ENCODE measurements around the gene JAM2. TPM values are rescaled to one million over a fixed set of nuclear protein-coding genes. Genes with fewer than 3 reads are reported as not detected.

Gene JAM2
- total RNA-seq, 1 donor from 2014 or later = 29.7 TPM

- no peak for DNase-seq (ENCODE audit: low read depth, low spot score)
- no peaks in the 10 kb centered on the region for H3K36me3 Mint-ChIP-seq (ENCODE audit: low read depth)
- H3K27ac Mint-ChIP-seq (ENCODE audit: unreplicated experiment) = peak overlapping the region; percentile 40
- H3K4me3 Mint-ChIP-seq = no peak overlapping the region
- H3K4me1 Mint-ChIP-seq = no peaks in the 10 kb centered on the region
- no peaks in the 10 kb centered on the region for H3K27me3 Mint-ChIP-seq (ENCODE audit: low read depth)
- TF ChIP-seq CTCF (conservative IDR thresholded peaks at IDR 0.05) = no peak
- no peaks in the 10 kb centered on the region for H3K9me3 Mint-ChIP-seq
These were observed 12.3 kb upstream of the JAM2 start for GRCh38 chr21:25626757-25627156.

GRCh38 chr21:25632296-25632695, 6.8 kb upstream of the JAM2 start:
- Mint-ChIP-seq H3K36me3 (ENCODE audit: low read depth) (no peaks in the 10 kb centered on the region), H3K4me1 (no peaks in the 10 kb centered on the region), H3K27me3 (ENCODE audit: low read depth) (peaks cover 7% of the 10 kb centered on the region), H3K4me3 (no peak overlapping the region), H3K9me3 (no peaks in the 10 kb centered on the region), H3K27ac (ENCODE audit: unreplicated experiment) (no peak overlapping the region)
- DNase-seq (ENCODE audit: low read depth, low spot score) = no peak
- no peak for TF ChIP-seq CTCF (conservative IDR thresholded peaks at IDR 0.05)

GRCh38 chr21:25635310-25635709, 3.7 kb upstream of the JAM2 start:
- no peak for TF ChIP-seq CTCF (conservative IDR thresholded peaks at IDR 0.05)
- DNase-seq (ENCODE audit: low read depth, low spot score) = no peak
- Mint-ChIP-seq H3K4me3 (no peak overlapping the region), H3K4me1 (peaks cover 18% of the 10 kb centered on the region), H3K27ac (ENCODE audit: unreplicated experiment) (no peak overlapping the region), H3K36me3 (ENCODE audit: low read depth) (no peaks in the 10 kb centered on the region), H3K27me3 (ENCODE audit: low read depth) (peaks cover 23% of the 10 kb centered on the region), H3K9me3 (no peaks in the 10 kb centered on the region)

GRCh38 chr21:25636727-25637126, 2.3 kb upstream of the JAM2 start:
- H3K4me1 Mint-ChIP-seq = peaks cover 32% of the 10 kb centered on the region
- no peak for DNase-seq (ENCODE audit: low read depth, low spot score)
- peaks cover 32% of the 10 kb centered on the region for H3K27me3 Mint-ChIP-seq (ENCODE audit: low read depth)
- no peaks in the 10 kb centered on the region for H3K36me3 Mint-ChIP-seq (ENCODE audit: low read depth)
- no peak overlapping the region for H3K27ac Mint-ChIP-seq (ENCODE audit: unreplicated experiment)
- peak overlapping the region; percentile 1 for H3K4me3 Mint-ChIP-seq
- H3K9me3 Mint-ChIP-seq = no peaks in the 10 kb centered on the region
- no peak for TF ChIP-seq CTCF (conservative IDR thresholded peaks at IDR 0.05)

- H3K27me3 Mint-ChIP-seq (ENCODE audit: low read depth) = peaks cover 33% of the 10 kb centered on the region
- TF ChIP-seq CTCF (conservative IDR thresholded peaks at IDR 0.05) = no peak
- peaks cover 6% of the 10 kb centered on the region for H3K36me3 Mint-ChIP-seq (ENCODE audit: low read depth)
- DNase-seq (ENCODE audit: low read depth, low spot score) = no peak
- H3K4me1 Mint-ChIP-seq = peaks cover 43% of the 10 kb centered on the region
- H3K4me3 Mint-ChIP-seq = peak overlapping the region; percentile 91
- no peaks in the 10 kb centered on the region for H3K9me3 Mint-ChIP-seq
- H3K27ac Mint-ChIP-seq (ENCODE audit: unreplicated experiment) = no peak overlapping the region
These were observed 1.0 kb upstream of the JAM2 start for GRCh38 chr21:25637851-25638659.

Measured in neural crest cell (in vitro differentiated cells).